Ishikawa (cell line): Measurements from ENCODE around the gene STUM.

Experiments used
- CEBPB ChIP-seq: IDR thresholded peaks from 2 replicates; pipeline ENCODE4 v1.6.1; 2012
- CREB1 ChIP-seq: IDR thresholded peaks from 2 replicates; pipeline ENCODE4 v1.6.1; 2012; ENCODE audit warnings: low read depth
- EGR1 ChIP-seq: IDR thresholded peaks from 2 replicates; pipeline ENCODE4 v1.6.1; 2012
- EP300 ChIP-seq: IDR thresholded peaks from 2 replicates; pipeline ENCODE4 v1.6.1; 2012; ENCODE audit warnings: borderline replicate concordance
- FOXM1 ChIP-seq: IDR thresholded peaks from 2 replicates; pipeline ENCODE4 v1.6.1; 2012; ENCODE audit warnings: low read depth, borderline replicate concordance
- NFIC ChIP-seq: IDR thresholded peaks from 2 replicates; pipeline ENCODE4 v1.6.1; 2012
- RAD21 ChIP-seq: IDR thresholded peaks from 2 replicates; pipeline ENCODE4 v1.6.1; 2012; ENCODE audit warnings: low read depth
- TAF1 ChIP-seq: IDR thresholded peaks from 2 replicates; pipeline ENCODE4 v1.6.1; 2012; ENCODE audit warnings: low read depth, mild to moderate bottlenecking
- TCF12 ChIP-seq: IDR thresholded peaks from 2 replicates; pipeline ENCODE4 v1.6.1; 2012; ENCODE audit warnings: low read depth
- TEAD4 ChIP-seq: IDR thresholded peaks from 2 replicates; pipeline ENCODE4 v1.6.1; 2012
- YY1 ChIP-seq: IDR thresholded peaks from 2 replicates; pipeline ENCODE4 v1.6.1; 2012; ENCODE audit warnings: low read depth
- ZBTB7A ChIP-seq: IDR thresholded peaks from 2 replicates; pipeline ENCODE4 v1.6.1; 2012; ENCODE audit warnings: low read depth
- TF ChIP-seq, protein P1 (sequence below): IDR thresholded peaks from 2 replicates; pipeline ENCODE4 v1.6.1; 2012; ENCODE audit warnings: low read depth, mild to moderate bottlenecking
- TF ChIP-seq, protein P2 (sequence below): IDR thresholded peaks from 2 replicates; pipeline ENCODE4 v1.6.1; 2012
- TF ChIP-seq, protein P3 (sequence below): IDR thresholded peaks from 2 replicates; pipeline ENCODE4 v1.6.1; 2012

Gene STUM

DNA sequence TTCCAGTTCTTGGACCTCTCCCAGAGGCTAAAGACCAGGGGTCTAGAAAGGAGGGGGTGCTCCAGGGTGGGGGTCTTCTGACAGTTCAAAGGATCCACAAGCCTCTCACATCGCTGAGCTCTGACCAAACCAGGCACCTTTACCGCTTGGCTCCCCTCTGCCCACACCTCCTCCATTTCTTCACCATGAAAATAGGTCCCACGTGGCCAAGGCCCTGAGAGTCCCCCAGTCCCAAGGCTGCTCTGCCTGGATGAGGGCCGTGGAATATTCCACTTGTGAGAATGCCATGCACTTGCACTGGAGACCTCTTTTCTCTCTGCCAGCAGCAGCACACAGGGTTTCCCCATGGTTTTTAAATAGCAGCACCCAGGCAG, 103.2 kb downstream of the STUM start:
- TF ChIP-seq FOXM1 = no peak
- no peak for TF ChIP-seq EGR1
- TF ChIP-seq CREB1 = no peak
- TF ChIP-seq TCF12 = no peak
- TF ChIP-seq NFIC = no peak
- no peak for TF ChIP-seq TAF1
- TF ChIP-seq YY1 = no peak
- TF ChIP-seq RAD21 = no peak
- TF ChIP-seq, protein P1, sequence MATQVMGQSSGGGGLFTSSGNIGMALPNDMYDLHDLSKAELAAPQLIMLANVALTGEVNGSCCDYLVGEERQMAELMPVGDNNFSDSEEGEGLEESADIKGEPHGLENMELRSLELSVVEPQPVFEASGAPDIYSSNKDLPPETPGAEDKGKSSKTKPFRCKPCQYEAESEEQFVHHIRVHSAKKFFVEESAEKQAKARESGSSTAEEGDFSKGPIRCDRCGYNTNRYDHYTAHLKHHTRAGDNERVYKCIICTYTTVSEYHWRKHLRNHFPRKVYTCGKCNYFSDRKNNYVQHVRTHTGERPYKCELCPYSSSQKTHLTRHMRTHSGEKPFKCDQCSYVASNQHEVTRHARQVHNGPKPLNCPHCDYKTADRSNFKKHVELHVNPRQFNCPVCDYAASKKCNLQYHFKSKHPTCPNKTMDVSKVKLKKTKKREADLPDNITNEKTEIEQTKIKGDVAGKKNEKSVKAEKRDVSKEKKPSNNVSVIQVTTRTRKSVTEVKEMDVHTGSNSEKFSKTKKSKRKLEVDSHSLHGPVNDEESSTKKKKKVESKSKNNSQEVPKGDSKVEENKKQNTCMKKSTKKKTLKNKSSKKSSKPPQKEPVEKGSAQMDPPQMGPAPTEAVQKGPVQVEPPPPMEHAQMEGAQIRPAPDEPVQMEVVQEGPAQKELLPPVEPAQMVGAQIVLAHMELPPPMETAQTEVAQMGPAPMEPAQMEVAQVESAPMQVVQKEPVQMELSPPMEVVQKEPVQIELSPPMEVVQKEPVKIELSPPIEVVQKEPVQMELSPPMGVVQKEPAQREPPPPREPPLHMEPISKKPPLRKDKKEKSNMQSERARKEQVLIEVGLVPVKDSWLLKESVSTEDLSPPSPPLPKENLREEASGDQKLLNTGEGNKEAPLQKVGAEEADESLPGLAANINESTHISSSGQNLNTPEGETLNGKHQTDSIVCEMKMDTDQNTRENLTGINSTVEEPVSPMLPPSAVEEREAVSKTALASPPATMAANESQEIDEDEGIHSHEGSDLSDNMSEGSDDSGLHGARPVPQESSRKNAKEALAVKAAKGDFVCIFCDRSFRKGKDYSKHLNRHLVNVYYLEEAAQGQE = no peak
- TF ChIP-seq TEAD4 = no peak
- TF ChIP-seq, protein P2, sequence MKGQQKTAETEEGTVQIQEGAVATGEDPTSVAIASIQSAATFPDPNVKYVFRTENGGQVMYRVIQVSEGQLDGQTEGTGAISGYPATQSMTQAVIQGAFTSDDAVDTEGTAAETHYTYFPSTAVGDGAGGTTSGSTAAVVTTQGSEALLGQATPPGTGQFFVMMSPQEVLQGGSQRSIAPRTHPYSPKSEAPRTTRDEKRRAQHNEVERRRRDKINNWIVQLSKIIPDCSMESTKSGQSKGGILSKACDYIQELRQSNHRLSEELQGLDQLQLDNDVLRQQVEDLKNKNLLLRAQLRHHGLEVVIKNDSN = no peak
- TF ChIP-seq, protein P3, sequence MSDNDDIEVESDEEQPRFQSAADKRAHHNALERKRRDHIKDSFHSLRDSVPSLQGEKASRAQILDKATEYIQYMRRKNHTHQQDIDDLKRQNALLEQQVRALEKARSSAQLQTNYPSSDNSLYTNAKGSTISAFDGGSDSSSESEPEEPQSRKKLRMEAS = no peak
- no peak for TF ChIP-seq ZBTB7A
- no peak for TF ChIP-seq CEBPB
- TF ChIP-seq EP300 = no peak

DNA sequence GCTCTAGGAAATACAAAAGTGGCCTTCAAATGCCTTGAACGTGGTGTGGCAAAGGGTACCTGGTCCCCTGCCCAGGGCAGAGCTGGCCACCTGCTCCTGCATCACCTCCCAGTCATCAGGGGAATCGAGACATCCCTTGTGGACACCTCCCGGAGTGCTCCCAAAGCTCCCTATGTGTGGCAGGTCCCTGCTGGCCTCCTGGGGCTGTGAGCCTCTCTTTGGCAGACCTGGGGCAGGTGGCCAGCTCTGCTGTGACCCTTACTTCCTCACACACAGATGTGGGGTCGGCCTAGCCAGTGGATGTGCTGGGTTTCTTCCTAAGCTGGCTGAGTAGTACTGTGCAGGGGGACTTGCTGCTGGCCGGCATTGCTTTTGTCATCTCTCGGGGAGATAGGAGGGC, 104.0 kb downstream of the STUM start:
- TF ChIP-seq CEBPB (no peak), YY1 (no peak)

DNA sequence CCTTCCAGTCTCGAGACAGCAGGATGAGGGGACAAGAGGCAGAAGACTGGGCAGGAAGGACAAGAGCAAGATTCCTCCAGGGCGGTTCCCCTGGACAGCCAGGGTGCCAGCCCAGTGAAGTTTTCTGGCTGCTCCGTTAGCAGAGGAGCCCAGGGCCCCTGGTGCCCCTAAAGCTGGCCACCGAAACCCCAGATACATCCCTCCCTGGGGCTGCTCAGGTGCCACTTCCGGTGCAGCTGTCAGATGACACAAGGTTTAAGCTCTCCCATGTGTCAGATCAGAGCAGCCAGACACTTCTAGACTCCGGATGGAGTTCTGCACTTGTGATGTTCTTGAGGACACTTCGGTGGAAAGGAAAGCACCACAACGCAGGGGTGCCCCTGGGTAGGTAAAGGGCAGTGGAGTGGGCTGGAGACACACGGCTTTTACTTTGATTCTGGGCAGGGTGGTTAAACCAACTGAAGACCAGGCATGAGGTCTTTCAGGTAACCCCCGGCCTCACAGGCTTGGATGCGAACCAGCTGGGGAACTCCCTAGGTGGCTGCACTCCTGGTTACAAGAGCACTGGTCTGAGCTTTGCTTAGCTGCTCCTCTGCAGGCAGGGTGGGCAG, 104.9 kb downstream of the STUM start:
- no peak for TF ChIP-seq FOXM1

DNA sequence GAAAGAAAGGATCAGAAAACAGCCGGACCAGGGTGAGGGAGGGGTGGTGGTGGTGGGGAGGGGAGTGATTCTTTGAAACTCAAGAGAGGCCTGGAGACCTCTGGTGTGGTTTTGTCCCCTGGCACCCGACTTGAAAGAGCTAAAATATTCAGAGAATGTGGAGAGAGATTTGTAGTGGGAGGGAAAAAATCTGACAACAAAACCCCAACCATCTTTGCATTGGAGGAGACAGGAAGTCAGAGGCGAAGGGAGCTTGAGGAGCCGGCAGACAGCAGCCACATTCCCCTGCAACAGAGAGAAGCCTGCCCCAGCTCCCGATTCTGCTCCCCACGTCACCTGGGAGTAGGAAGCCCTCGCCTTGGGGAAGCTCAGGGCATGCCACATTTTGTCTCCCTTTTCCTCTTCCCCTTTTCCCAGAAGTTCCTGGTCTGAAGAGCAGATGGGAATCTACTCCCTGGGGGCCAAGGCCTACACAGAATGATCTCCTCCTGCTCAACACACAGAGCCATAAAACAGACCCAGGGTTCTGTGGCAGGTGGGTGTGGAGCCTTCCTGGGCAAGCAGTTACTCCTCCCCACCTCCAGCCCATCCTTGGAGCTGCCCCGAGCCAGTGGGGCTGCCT, 105.6 kb downstream of the STUM start:
- TF ChIP-seq RAD21 (no peak), TAF1 (no peak), EP300 (no peak)
- TF ChIP-seq, protein P1 = no peak
- TF ChIP-seq, protein P2 = no peak

DNA sequence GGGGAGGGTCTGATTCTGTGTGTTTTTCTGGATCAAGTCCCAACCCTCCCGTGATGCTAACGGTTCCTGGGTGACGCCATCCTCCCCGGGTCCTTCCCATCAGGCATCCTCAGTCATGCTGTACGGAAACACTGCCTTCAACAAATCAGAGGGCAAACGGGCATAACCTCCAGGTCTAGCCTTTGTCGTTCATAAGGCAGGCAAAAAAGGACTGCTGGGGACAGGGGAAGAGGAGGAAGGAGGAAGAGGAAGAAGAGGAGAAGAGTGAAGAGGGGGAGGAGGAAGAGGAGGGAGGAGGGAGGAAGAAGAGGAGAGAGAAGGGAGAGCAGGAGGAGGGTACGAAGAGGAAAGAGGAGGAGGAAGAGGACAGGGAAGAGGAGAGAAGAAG, 106.1 kb downstream of the STUM start:
- TF ChIP-seq YY1 = no peak
- TF ChIP-seq, protein P2 = no peak
- no peak for TF ChIP-seq CREB1
- no peak for TF ChIP-seq CEBPB
- no peak for TF ChIP-seq EGR1
- TF ChIP-seq, protein P3 = no peak
- TF ChIP-seq TAF1 = no peak
- no peak for TF ChIP-seq TCF12
- no peak for TF ChIP-seq NFIC
- TF ChIP-seq ZBTB7A = no peak
- TF ChIP-seq, protein P1 = no peak
- no peak for TF ChIP-seq TEAD4
- no peak for TF ChIP-seq RAD21
- TF ChIP-seq FOXM1 = no peak
- TF ChIP-seq EP300 = no peak
